NCI-H2107 (cell line): ENCODE measurements around the gene CHCHD6.
A peak's percentile ranks its signal among the peaks of the same experiment; 100 is the strongest.

Source experiments
- DNase-seq: peaks from one replicate; lab custom pipeline; 2025; lab: John Stamatoyannopoulos, UW

CHCHD6 gene

GRCh38 chr3:126743781-126744180, 39.7 kb downstream of the CHCHD6 start:
- no peak for DNase-seq

GRCh38 chr3:126745760-126746394, 41.8 kb downstream of the CHCHD6 start:
- no peak for DNase-seq

DNA sequence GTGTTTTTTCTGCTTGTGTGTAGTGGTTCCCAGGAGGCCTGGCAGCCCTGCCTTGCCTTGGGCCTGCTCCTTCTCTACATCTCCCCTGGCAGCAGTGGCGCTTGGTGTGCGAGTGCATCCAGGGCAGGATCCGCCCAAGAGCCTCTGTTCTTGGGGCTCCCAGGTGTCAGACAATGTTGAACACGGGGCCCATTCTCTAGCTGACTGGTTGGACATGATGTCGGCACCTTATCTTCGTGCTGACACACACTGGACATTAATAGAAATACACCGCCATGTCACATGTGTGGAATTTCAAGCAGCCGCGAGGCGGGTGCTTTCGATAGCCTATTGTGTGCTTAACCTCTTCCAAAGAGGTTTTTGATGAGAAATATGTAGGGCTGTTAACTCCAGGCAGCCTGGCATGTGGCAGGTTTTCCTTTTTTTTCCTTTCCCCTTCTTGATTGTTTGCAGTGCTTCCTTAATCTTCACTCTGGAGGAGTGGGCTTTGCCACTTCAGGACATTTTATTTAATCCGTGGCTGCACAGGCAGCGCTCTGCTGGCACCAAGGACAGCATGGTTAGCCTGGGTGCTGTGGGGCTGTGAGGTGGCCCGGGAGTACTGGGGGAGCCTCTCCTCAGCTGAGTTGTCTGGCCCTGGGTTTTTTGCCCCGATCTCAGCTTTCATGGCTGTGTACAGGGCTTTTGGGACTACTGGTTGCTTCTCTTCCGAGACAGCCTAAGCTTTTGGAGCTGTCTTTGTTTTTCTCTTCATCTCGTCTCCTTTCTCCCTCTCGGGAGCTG, 42.5 kb downstream of the CHCHD6 start:
- DNase-seq = peak; percentile 45

DNA sequence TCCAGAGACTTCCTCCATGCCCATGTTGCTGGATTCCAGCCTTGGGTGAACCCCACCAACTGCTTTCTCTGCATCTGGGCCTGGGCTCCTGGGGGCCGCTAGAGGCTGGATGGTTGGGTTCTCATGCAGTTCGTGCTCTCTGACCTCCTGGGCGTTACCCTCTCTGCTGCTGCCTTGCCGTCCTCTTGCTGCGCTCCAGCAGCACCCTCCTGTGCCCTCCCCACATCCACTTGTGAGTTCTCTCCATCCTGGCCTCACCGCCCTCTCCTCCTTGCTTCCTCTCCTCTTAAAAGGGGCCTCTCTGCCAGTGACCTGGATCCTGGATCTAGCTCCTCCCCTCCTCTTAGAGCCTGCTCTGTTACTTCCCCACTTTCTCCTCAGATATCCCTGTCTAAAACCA, 43.7 kb downstream of the CHCHD6 start:
- DNase-seq = no peak

- DNase-seq = no peak
Observed at GRCh38 chr3:126748701-126749546, 44.9 kb downstream of the CHCHD6 start.

- DNase-seq = no peak
Observed at GRCh38 chr3:126749547-126749875, 45.5 kb downstream of the CHCHD6 start.

- no peak for DNase-seq
Observed at GRCh38 chr3:126749931-126750755, 46.1 kb downstream of the CHCHD6 start.

DNA sequence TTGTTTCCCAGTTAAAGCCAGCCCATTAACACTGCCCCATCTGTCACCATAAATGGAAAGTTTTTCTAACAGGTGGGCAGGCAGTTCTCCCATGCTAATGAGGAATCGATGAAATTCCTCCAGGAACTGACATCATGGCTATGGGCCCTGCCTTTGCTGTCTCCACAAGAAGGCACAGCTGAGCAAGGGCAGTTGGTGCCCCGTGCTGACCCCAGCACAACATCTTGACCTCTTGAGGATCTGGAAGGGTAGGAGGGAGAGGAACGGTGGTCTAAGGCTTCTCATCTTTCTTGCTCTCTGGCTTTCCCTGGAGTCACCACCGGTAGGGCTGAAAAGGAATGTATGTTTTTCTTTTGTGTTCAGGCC, 46.7 kb downstream of the CHCHD6 start:
- no peak for DNase-seq

DNA sequence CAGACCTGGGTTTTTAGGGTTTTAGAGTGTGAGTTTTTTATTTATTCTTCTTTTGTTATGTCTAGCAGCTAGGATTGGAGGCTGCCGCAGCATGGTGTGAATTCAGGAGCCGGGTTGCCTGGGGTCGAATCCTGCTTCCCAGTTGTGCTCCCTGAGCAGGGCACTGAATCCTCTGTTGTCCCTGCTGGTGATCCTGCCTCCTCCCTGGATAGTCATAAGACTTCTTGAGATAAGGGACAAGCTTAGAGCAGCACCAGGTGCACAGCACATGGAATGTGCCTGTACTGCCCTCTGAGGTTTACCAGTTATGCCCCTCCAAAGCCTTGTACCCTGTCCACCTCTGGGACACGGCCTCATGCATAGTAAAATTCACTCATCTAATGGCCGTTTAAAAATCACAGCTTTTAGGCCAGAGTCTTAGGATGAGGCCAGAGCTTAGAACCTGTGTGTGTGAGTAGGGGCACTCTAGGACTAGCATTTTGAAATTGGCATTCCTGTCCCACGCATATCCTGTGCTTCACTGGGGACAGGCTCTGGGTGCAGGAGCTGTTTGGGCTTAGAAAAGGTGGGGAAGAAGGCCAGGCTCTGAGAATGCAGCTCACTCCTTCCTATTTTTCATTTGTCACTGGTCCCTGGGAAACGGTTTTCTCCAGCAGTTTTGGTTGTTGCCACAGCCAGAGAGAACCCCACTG, 47.7 kb downstream of the CHCHD6 start:
- no peak for DNase-seq

DNA sequence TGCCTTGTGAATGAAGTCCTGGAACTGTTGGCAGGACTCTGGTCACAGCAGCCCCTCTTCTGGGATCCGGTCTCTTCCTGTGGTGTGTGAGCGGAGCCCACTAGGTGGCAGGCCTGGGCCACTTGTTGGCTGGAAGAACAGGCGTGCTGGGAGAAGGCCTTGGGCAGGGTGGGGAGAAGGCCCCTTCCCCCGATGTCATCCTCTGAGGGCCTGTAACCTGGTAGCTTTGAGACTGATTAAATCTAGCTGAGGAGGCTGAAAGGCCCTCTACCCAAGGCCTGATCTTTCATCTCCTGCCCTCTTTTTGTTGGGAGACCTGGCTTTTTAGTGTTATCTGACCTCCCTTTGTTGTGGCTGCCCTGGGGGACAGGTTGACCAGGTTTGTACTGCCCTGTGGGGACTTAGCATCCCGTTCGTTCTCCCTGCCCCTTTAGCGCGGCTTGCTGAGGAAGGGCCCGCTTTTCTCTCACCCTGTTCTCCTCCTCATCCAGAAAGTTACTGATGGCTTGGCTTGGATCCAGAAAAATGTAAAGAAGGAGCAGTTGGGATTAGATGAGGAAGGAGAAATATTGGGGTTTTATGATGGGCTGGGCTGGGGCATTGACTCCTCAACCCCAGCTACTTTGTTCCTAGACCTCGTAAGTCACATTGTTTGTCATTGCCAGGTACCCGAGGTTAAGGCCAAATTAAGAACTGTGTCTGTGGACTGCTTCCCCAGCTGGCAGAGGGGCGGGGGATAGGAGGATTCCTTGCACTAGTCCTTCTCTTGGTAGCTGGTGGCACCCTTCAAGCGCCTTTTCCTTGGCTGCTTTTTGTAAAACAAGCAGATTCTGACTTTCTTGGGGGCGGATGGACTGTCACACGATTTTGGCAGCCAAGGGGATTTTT, 48.5 kb downstream of the CHCHD6 start:
- peak; percentile 26 for DNase-seq

GRCh38 chr3:126753191-126754160, 49.4 kb downstream of the CHCHD6 start:
- no peak for DNase-seq

- DNase-seq = no peak
Observed at GRCh38 chr3:126755866-126756265, 51.8 kb downstream of the CHCHD6 start.

- DNase-seq = no peak
Observed at GRCh38 chr3:126758026-126758425, 54.0 kb downstream of the CHCHD6 start.

DNA sequence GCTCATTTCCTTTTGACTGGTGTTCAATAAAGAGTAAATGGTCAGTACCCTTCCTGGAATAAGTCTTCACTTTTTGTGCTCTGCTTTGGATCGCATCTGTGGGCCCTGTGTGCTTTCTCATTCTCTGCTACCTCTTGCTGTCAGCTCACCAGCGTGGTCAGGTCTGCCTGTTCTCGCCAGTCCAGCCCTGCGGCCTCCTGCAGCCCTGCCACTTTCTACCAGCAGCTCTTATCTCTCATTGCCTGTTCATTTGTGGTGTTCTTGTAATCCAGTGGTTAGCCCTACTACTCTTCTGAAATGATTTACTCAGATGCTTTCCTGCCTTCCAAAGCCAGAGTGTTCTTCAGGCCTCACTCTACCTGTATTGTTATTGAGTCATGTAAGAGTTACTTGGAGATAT, 54.8 kb downstream of the CHCHD6 start:
- no peak for DNase-seq

- DNase-seq = no peak
Observed at GRCh38 chr3:126760541-126760940, 56.5 kb downstream of the CHCHD6 start.

- no peak for DNase-seq
Observed at GRCh38 chr3:126763035-126763434, 59.0 kb downstream of the CHCHD6 start.

DNA sequence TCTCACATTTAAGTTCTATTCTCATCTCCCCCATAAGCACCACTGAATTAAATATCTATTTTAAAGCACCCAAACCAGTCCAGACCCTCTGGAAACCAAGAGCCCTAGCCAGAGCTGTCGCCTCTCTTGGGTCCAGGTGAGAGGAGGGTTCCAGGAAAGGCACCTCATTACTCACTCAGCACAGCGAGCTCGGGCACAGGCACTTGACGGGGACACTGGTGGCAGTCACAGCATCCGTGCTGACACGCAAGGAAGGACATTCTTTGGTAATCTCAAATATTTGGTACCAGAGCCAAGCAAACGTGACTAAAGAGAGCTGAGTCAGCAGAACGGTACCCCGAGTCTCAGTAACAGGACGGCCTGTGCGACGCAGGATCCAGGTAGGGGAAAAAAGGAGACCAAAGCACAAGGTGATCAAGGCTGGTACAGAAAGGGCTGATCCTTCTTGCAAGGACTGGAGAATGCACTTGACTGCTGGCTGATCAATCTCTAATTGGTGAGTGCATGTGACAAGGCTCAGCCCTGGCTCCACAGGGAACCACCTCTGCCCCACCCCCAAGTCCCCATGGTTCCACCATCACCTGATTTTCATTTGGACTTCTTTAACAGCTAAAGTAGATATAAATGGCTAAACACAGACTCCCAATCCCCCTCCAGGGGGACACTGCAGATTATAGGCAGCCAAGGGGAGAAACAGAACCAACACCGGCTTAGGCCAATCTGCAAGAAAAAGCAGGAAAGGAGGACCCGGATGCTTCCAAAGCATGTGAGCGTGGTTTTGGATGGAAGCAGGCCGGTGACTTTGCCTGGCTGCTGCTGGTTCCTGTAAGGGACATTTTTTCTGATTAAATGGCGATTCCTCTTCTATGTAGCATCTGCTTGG, 61.4 kb downstream of the CHCHD6 start:
- DNase-seq = no peak

GRCh38 chr3:126766653-126767052, 62.6 kb downstream of the CHCHD6 start:
- DNase-seq = no peak
